Embryonic facial prominence (tissue), 1 donor: ENCODE results near the gene CHEK2.
A peak's percentile ranks its signal among the peaks of the same experiment; 100 is the strongest.
"Not testable (repeated sequence)": the region's sequence is repeated elsewhere in the genome, so short reads cannot be mapped to it uniquely, and the experiment has no call there.

Experiments used
- DNase-seq: peaks from one replicate; pipeline ENCODE4 v3.0.0-alpha.2; 2016; ENCODE audit errors: extremely low spot score

Gene CHEK2

DNA sequence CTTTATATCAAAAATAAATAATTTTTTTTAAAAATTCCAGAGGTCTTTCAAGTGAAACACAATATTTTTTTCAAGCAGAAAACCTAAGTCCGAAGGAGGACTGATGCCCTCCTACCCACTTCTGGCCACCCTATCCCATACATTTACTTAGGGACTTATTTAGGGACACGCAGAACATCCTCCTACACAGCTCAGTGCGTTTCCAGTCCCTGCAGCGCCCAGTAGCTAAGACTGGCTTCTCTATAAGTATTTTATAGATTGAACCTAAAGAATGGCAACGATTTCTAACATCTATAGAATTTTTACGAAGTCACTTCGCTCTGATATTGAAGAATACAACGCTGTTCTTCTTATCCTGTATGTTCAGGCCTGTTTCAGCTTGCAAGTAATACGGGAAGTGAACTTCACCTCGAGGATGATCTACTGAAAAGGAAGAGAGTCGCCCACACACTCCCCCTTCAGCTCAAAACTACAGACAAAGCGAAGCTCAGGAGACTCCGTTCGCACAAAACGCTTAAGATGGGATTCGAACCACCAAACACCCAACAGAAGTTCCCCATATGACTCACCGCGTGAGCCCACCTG, 328 bp downstream of the CHEK2 start:
- DNase-seq = no peak

DNA sequence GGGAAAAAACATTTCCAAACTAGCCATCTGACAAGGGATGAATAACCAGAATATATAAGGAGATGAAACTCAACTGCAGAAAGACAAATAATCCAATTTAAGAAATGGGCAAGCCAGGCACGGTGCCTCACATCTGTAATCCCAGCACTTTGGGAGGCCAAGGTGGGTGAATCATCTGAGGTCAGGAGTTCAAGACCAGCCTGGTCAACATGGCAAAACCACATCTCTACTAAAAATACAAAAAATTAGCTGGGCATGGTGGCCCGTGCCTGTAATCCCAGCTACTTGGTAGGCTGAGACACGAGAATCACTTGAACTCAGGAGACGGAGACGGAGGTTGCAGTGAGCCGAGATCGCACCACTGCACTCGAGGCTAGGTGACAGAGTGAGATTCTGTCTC, 2.7 kb downstream of the CHEK2 start:
- not testable (repeated sequence) for DNase-seq

DNA sequence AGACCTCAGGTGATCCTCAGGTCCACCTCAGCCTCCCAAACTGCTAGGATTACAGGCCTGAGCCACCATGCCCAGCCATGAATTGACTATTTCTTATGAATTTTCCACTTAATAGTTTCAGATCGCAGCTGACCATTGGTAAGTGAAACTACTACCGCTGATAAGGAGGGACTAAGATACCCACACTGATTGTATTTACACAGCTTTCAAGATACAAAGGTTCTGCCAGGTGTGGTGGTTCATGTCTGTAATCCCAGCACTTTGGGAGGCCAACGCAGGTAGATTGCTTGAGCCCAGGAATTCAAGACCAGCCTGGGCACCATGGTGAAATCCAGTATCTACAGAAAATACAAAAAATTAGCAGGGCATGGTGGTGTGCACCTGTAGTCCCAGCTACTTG, 3.9 kb downstream of the CHEK2 start:
- no peak for DNase-seq

DNA sequence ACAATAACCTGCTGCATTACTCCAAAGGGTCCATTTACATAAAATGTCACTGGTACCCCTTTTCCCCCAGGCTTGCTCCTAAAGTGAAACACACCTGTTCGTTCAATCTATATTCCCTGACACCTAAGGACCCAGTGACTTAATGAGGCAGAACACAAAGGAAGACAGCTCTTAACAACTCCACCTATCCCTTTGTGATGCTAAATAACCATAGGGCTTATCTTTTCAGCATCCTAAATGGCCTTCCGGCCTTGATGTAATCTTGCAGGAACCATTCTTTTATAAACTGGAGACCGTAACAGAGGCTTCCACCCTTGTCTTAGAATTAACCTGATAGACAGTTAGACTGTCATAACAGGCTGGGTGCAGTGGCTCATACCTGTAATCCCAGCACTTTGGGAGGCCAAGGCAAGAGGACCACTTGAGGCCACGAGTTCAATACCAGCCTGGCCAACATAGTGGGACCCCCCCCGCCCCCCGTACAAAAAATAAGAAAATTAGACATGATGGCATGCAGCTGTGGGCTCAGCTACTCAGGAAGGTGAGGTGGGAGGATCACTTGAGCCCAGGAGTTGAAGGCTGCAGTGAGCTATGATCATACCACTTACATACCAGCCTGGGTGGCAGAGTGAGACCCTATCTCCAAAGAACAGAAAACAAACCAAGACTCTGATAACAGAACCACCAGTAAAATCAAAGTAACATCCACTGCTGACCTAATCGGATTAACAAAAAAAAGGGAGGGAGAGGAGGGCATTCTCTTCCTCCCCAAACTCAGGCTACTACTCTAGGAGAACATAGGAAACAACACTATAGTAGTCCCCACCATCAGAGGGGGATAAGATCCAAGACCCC, 5.1 kb downstream of the CHEK2 start:
- DNase-seq = no peak

DNA sequence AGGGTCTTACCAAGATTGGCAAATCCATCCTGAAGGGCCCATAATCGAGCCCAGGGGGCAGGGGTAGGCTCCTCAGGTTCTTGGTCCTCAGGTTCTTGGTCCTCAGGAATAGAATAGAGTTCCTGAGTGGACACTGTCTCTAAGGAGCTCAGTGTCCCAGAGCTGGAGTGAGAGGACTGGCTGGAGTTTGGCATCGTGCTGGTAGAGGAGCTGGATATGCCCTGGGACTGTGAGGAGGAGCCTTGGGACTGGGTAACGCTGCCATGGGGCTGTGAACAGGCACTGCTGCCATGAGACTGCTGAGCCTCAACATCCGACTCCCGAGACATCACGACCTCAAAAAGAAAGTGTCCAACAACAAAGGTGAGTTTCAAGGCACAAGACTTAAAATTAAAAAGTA, 7.2 kb downstream of the CHEK2 start:
- no peak for DNase-seq

DNA sequence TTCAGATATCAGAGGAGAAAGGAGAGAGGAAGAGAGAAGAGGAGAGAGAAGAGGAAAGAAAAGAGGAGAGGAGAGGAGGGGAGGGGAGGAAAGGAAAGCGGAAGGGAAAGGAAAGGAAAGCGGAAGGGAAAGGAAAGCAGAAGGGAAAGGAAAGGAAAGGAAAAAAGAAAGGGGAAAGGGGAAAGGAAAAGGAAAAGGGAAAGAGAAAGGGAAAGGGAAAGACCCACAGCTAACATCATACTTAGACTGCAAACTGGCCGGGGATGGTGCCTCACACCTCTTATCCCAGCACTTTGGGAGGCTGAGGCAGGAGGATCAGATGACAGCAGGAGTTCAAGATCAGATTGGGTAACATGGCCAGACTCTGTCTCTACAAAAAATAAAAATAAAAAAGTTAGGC, 11.4 kb downstream of the CHEK2 start:
- DNase-seq = no peak

DNA sequence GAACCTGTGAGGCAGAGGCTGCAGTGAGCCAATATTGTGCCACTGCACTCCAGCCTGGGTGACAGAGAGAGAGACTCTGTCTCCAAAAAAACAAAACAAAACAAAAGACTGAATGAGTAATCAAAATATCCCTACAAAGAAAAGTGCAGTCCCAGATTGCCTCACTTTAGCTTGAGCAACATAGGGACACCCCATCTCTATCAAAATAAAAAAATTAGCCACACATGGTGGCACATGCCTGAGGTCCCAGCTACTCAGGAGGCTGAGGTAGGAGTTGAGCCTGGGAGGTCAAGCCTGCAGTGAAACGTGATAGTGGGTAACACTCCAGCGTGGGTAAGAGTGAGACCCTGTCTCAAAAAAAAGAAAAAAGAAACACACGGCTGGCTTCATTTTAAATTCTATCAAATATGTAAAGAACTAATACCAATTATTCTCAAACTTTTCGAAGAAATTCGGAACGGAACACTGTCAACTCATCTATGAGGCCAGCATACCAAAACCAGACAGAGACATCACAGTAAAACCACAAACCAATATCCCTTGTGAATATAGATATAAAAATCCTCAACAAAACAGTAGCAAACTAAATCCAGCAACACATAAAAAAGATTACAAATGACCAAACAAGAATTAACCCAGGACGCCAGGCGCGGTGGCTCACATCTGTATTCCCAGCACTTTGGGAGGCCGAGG, 12.9 kb downstream of the CHEK2 start:
- no peak for DNase-seq

DNA sequence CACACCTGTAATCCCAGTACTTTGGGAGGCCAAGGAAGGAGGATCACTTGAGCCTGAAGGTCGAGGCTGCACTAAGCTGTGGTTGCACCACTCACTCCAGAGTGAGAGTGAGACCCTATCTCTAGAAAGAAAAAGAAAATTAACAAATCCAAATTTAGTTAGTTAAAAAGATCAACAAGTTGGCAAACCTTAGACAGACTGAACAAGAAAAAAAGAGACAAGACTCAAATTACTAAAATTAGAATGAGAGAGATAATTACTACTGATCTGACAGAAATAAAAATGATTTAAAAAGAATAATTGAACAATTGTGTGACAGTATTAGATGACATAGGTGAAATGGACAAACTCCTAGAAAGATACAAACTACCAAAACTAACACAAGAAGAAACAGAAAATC, 13.6 kb downstream of the CHEK2 start:
- no peak for DNase-seq

DNA sequence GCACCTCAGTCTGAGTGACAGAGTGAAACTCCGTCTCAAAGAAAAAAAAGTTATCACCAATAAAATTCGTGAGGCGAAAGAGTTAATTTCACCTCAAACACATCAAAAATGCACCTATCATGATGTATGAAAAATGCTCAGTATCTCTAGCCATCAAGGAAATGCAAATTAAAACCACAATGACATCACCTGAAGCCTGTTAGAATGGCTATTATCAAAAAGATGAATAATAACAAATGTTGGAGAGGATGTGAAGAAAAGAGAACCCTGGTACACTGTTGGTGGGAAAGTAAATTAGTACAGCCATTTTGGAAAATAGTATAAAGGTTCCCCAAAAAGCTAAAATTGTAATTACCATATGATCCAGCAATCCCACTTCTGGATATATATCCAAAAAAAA, 23.6 kb downstream of the CHEK2 start:
- no peak for DNase-seq

DNA sequence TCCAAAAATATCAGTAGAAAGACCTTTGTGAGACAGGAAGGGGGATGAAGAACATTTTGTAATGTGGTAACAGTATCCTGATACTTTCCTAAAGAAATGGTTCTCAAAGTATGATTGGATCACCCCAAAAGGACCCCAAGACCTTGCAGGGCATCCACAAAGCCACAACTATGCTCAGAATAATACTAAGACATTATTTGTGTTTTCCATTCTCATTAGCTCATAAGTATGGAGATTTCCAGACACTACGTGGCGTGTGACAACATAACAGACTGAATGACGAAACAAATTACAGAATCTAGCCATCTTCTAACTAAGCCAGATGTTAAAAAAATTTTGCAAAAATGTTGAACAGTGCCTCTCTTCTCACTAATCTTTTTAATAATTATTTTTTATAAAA, 24.9 kb downstream of the CHEK2 start:
- no peak for DNase-seq

DNA sequence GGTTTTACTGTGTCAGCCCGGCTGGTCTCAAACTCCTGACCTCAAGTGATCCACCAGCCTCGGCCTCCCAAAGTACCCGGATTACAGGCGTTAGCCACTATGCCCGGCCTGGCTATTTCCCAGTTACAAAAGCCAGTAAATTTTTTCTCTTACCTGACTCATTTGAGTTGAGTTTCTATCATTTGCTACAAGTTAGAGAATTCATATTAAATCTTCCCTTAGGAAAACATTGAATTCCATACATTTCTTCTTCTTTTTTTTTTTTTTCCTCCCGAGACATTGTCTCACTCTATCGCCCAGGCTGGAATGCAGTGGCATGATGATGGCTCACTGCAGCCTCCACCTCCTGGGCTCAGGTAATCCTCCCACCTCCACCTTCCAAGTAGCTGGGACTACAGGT, 26.0 kb downstream of the CHEK2 start:
- DNase-seq = no peak

DNA sequence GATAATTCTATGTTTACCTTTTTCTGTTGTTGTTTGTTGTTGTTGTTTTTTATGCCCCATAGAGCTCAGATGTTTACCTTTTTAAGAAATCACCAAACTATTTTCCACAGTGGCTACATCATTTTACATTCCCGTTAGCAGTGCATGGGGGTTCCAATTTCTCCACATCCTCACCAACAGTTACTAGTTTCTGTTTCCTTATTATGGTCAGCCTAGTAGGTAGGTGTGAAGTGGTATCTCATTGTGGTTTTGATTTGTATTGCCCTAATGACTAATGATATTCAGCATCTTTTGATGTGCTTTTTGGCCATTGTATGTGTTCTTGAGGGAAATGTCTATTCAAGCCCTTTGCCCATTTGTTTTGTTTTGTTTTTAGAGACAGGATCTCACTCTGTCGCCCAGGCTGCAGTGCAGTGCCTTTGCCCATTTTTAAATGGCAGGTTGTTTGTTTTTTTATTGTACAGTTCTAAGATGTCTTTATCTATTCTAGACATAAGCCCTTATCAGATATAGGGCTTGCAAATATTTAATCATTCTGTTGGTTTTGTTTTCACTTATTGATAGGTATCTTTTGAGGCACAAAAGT, 27.5 kb downstream of the CHEK2 start:
- no peak for DNase-seq

DNA sequence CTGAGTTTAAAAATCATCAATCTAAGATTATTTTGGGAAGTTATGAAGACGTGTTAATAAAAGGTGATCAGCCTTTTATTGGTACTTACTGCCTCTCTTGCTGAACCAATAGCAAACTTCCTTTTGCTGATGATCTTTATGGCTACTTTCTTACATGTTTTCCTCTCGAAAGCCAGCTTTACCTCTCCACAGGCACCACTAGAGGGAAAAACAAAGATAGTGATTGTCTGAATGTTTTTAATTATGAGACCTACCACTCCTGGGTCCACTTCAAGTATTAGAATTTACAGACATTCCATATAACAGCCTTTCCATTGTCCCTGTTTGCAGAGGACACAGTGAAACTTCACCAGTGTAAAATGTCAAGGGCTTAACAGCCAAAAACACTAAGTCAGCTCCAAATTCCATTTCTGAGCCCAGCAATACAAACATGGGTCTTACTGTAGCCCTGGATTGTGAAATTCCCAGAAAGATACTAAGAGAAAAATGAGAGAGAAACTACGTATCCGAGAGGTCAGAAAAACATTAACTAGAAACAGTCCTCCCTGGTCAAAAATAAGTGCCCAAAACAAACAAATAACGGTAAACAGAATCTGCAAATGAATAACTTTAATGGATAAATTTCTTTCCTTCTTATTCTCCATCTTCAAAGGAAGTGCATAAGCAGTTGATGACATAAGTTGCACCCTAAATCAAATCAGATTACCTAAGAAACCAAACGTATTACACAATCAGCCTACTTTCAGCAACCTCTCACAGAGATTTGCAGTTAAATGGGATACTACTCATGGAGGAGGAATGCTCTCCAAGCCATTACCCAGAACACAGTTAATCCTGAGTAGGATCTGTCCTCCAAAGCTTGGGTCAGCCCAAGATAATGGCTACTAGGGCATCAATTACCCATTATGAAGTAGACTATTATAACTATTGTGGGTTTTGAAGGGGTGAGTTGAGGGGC, 29.5 kb downstream of the CHEK2 start:
- DNase-seq = no peak

DNA sequence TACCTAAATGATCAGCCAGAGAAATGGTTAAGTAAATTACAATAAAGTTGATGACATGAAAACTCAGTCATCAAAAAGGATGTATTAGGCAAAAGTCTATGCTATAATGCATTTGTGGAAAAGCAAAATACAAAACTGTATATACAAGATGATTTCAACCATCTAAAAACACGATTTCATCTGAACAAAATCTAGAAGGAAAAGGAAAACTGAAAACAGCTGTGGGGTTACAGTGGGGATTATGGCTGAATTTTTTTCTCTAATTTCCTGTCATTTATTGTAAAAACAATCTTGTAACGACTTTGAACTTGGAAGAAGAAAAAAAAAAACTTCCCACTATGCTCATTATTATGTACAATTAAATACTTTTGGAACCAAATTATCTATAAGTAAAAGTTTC, 30.3 kb downstream of the CHEK2 start:
- no peak for DNase-seq

DNA sequence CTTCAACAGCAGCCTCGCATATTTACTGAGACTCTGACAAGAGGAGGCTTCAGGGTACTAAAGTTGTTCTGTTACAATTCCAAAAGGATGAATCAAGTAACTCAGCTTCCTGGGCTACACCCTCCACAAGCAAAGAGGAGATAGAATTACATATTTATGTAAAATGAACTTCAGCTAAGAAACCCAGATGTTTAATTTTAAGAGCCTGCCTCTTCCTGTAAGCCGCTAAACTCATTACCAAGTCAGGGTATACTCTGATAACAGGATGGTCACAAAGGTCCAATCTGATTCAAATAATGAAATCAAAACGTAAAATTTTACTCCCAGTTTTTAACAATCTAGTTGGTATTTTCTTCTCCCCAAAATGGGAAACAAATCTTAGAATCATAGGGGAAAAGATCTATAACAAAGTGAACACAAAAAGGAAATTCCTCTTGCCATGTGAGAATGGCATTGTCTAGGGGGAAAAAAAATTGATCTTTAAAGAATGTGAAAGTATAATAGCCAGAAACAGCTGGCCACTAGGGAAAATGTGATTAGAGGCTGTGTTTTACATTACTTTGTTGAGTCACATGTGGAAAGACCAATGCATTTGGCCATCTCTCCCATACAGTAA, 30.9 kb downstream of the CHEK2 start:
- DNase-seq = peak; percentile 31

DNA sequence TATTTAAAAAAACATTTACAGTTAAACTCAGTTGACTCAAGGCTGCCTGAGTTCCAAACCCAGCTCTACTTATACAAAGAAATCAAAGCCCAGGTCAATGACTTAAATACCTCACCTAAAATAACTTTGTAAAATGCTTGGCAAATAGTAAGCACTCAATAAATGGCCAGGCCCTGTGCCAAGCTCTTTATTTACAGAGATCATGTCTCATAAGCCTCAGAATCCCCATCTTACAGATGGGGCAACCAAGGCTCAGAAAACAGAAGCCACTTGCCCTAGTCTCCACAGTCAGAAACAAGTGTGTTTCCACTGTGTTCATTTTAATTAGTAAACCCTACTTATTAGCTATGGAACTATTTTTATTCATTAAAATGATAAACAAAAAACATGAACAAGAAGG, 31.5 kb downstream of the CHEK2 start:
- no peak for DNase-seq

DNA sequence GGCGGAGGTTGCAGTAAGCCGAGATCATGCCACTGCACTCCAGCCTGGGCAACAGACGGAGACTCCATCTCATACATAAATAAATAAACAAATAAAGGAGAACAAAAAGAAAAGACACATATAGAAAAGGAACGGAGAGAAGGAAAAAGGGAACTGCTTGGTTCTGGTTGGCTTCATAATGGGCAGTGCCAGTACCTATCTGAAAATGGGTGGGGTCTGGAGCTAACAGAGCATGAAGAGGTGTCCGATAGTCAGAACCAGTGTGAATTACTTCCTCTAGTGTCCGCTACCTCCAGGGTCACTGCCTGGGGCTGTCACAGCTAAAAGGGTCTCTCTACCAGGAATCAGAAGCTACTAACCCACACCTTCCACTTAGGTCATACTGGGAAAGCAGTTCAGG, 34.8 kb downstream of the CHEK2 start:
- DNase-seq = no peak

DNA sequence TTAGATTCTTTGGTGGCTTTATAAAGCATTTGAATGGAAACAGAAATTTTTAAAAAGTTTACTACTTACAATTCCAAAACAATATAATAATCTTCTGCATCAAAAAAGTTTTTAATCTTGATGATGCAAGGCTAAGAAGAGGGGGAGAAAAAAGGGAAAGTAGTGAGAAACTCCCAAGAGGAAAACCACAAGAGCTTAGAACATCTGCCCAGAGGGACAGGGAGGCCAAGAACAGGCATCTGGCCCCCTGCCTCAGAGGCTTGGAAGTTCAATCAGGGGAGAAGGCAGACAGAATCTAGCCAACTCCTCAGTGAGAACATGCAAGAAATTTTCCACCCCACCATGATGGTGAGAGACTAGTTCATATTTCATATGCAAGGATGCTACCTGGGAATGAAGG, 38.2 kb downstream of the CHEK2 start:
- no peak for DNase-seq

DNA sequence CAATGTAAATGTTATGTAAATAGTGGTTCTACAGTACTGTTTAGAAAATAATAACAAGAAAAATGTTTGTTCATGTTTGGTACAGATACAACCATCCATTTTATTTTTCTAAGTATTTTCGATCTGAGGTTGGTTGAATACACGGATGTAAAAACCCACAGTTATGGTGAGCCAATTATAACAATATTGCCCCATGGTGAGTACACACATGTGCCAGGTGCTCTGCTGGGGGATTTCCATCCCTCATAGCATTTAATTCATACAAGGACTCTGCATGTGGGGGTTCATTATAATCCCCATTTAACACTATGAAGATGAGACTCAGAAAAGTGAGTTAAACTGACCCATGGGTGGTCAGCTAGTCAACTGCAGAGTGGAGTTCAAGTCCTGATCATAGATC, 38.7 kb downstream of the CHEK2 start:
- no peak for DNase-seq

DNA sequence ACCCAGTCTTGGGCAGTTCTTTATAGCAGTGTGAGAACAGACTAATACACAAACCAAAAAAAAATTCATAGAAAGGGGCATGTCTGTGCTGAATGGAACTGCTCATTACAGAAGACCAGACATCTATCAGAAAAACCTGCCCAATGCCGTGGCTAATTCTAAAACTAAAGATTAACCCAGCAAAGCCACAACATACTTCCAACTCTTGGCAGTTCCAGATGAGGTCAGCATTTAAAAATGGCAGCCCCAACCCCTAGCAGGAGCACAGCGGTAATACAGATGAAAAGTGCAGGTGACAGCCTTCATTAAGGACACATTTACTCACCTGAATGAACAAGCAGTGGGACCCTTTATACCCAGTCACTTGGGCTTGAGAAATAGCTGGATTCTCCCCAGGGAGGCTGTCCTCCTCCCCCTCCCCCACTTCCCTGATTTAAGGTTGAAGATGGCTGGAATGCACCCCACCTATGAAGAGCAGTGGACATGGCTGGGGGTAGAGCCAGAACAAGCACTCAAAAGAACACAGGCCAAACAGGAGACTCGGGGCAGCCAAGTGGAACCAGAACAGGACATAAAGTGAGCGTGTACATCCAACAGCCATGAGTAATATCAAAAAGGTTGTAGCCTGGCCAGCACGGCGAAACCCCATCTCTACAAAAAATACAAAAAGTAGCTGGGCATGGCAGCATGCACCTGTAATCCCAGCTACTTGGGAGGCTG, 48.4 kb downstream of the CHEK2 start:
- DNase-seq = not testable (repeated sequence)
